ENCODE results near the gene FSHR. TPM values are rescaled to one million over a fixed set of nuclear protein-coding genes. Genes with fewer than 3 reads are reported as not detected.

Gene FSHR
- total and polyA plus RNA-seq, 2 of the 8 experiments (the other 6 are each of a cell fraction or from before 2014, with no cell fraction given): not detected

GRCh38 chr2:49070716-49071115, 83.6 kb downstream of the FSHR start:
- Histone ChIP-seq H3K79me2 (ENCODE audit: control insufficient read depth in 1 of 2, insufficient read depth in 2 of 2, low read length in 2 of 2) (no peaks in the 10 kb centered on the region), H3K18ac (ENCODE audit: extremely low read depth, low read length) (no peak overlapping the region), H3K27ac (ENCODE audit: low read depth, low read length) (no peak overlapping the region), H2BK20ac (ENCODE audit: low read length) (no peak overlapping the region), H2AFZ (ENCODE audit: low read length) (no peak overlapping the region), H3K4ac (replicated peaks; ENCODE audit: insufficient read length, low read depth, low read length) (no peak overlapping the region), H2AK5ac (ENCODE audit: low read depth, low read length) (no peak overlapping the region), H3K36me3 (ENCODE audit: control insufficient read depth in 2 of 4, insufficient read depth in 4 of 4, low read length in 3 of 4) (no peaks in the 10 kb centered on the region), H2BK12ac (ENCODE audit: low read depth, low read length) (no peak overlapping the region), H3K27me3 (replicated peaks in 1 of 4; ENCODE audit: control insufficient read depth in 3 of 4, extremely low read depth in 1 of 4, insufficient read depth in 3 of 4, low read length in 3 of 4) (no peaks in the 10 kb centered on the region), H3K23me2 (ENCODE audit: low read depth, low read length) (no peaks in the 10 kb centered on the region), H3K4me1 (replicated peaks in 1 of 4; ENCODE audit: control insufficient read depth in 3 of 4, insufficient read depth in 4 of 4, low read length in 3 of 4) (no peaks in the 10 kb centered on the region), H4K5ac (ENCODE audit: insufficient read length, low read depth, low read length) (no peak overlapping the region), H2BK5ac (ENCODE audit: low read depth, low read length) (no peak overlapping the region), H3K79me1 (ENCODE audit: low read depth, low read length) (no peaks in the 10 kb centered on the region), H2BK15ac (ENCODE audit: low read length) (no peak overlapping the region), H4K8ac (ENCODE audit: extremely low read depth, insufficient read depth, low read length) (no peak overlapping the region), H4K91ac (replicated peaks; ENCODE audit: insufficient read length, low read length) (no peak overlapping the region), H3K4me2 (ENCODE audit: insufficient read depth in 1 of 2, low read depth in 2 of 2, low read length in 2 of 2) (no peak overlapping the region), H3K56ac (replicated peaks; ENCODE audit: insufficient read length, low read depth, low read length) (no peak overlapping the region), H3K4me3 (ENCODE audit: extremely low read depth in 1 of 4, insufficient read depth in 2 of 4, low read depth in 3 of 4, low read length in 4 of 4) (no peak overlapping the region), H3K9me3 (ENCODE audit: insufficient read depth in 2 of 2, low read depth in 1 of 2, low read length in 1 of 2) (no peaks in the 10 kb centered on the region), H3K23ac (ENCODE audit: insufficient read length) (no peak overlapping the region), H4K20me1 (replicated peaks in 1 of 2; ENCODE audit: control insufficient read depth in 1 of 2, insufficient read depth in 2 of 2, low read length in 2 of 2) (no peaks in the 10 kb centered on the region), H3K9ac (replicated peaks in 1 of 4; ENCODE audit: extremely low read depth in 1 of 4, low read depth in 3 of 4, low read length in 3 of 4) (no peak overlapping the region), H2BK120ac (replicated peaks; ENCODE audit: low read depth, low read length) (no peak overlapping the region), H3K14ac (ENCODE audit: insufficient read length) (no peak overlapping the region)
- WGBS, 2 experiments (ENCODE audit: extremely low coverage in 1 of 2, insufficient coverage in 1 of 2, insufficient read length in 1 of 2, insufficient replicate concordance in 2 of 2, low coverage in 1 of 2, low lambda C conversion rate in 2 of 2, missing lambda C conversion rate in 1 of 2): 94% methylated on average over 2 of the region's 2 CpGs; no CpG with 5 or more reads in 1 of the 2 experiments
- POLR2A ChIA-PET (ENCODE audit: partially characterized antibody): no interaction called here
- no peak for DNase-seq (ENCODE audit: low read depth in 1 of 2, low spot score in 2 of 2)
- CTCF ChIA-PET (ENCODE audit: partially characterized antibody): interaction anchor here (0.7 kb wide), 1 partner anchor 17 kb away, joined by 3 read pairs; no protein-coding TSS in a partner anchor
- FAIRE-seq: no peak
- TF ChIP-seq NANOG (IDR thresholded peaks at IDR 0.05; ENCODE audit: insufficient read depth, low read depth, low read length, poor library complexity, severe bottlenecking): no peak
- TF ChIP-seq JUN (IDR thresholded peaks at IDR 0.05; ENCODE audit: low read depth, low read length): no peak
- TF ChIP-seq PHF8 (conservative IDR thresholded peaks at IDR 0.05; ENCODE audit: low read depth, low read length): no peak
- TF ChIP-seq CTBP2 (IDR thresholded peaks at IDR 0.05; ENCODE audit: borderline replicate concordance, insufficient read depth, insufficient read length, low read length): no peak
- TF ChIP-seq CEBPB (IDR thresholded peaks at IDR 0.05; ENCODE audit: low read depth, low read length): no peak
- TF ChIP-seq MAFK (IDR thresholded peaks at IDR 0.05; ENCODE audit: low read depth, low read length): no peak
- no peak for TF ChIP-seq CTCF (IDR thresholded peaks at IDR 0.05; ENCODE audit: control extremely low read depth in 1 of 3, insufficient read depth in 1 of 3, low read depth in 1 of 3, low read length in 3 of 3)
- TF ChIP-seq RFX5 (IDR thresholded peaks at IDR 0.05; ENCODE audit: borderline replicate concordance, low read depth, low read length): no peak
- TF ChIP-seq JUND (IDR thresholded peaks at IDR 0.05; ENCODE audit: low read length): no peak
- no peak for TF ChIP-seq MAX (IDR thresholded peaks at IDR 0.05)
- TF ChIP-seq SIN3A (conservative IDR thresholded peaks at IDR 0.05 in 1 of 2, IDR thresholded peaks at IDR 0.05 in 1 of 2; ENCODE audit: low read depth in 1 of 2, low read length in 2 of 2): no peak
- TF ChIP-seq TBP (IDR thresholded peaks at IDR 0.05; ENCODE audit: low read depth, low read length): no peak
